Breast epithelium (tissue), 3 donors: ENCODE data around the gene CDKL1.

Source experiments
- CTCF ChIP-seq, 3 donors: fragments of 450-650 bp; IDR thresholded peaks; one replicate each; pipeline ENCODE4 v1.5.1; 2016 to 2017; ENCODE audit warnings: antibody characterized with exemption in 3 of 3, mild to moderate bottlenecking in 3 of 3, moderate library complexity in 3 of 3
- POLR2A ChIP-seq: fragments of 450-650 bp; IDR thresholded peaks from one replicate; pipeline ENCODE4 v1.6.1; 2016; ENCODE audit warnings: antibody characterized with exemption, mild to moderate bottlenecking, moderate library complexity

GRCh38 chr14:50375760-50376159 is 20.9 kb downstream of the CDKL1 start:
- no peak for TF ChIP-seq CTCF (IDR thresholded peaks at IDR 0.05)
- TF ChIP-seq POLR2A: no peak
